DMS153 (cell line): ENCODE measurements around the gene ANP32A.
"Not testable (repeated sequence)": the region's sequence is repeated elsewhere in the genome, so short reads cannot be mapped to it uniquely, and the experiment has no call there.

Experiments
- DNase-seq: peaks from one replicate; lab custom pipeline; 2025; lab: John Stamatoyannopoulos, UW

Gene ANP32A

GRCh38 chr15:68781766-68782588, 38.7 kb downstream of the ANP32A start:
- no peak for DNase-seq

- no peak for DNase-seq
Measured at GRCh38 chr15:68781217-68781616, 39.5 kb downstream of the ANP32A start.

GRCh38 chr15:68778876-68779275, 41.8 kb downstream of the ANP32A start:
- DNase-seq, result no peak

- DNase-seq, result no peak
Measured at GRCh38 chr15:68776477-68777270, 44.0 kb downstream of the ANP32A start.

- no peak for DNase-seq
Measured at GRCh38 chr15:68775671-68776476, 44.8 kb downstream of the ANP32A start.

- DNase-seq, result no peak
Measured at GRCh38 chr15:68775236-68775577, 45.5 kb downstream of the ANP32A start.

- no peak for DNase-seq
Measured at GRCh38 chr15:68774521-68775235, 46.0 kb downstream of the ANP32A start.

GRCh38 chr15:68774120-68774519, 46.6 kb downstream of the ANP32A start:
- DNase-seq, result no peak

- no peak for DNase-seq
Measured at GRCh38 chr15:68773036-68773435, 47.7 kb downstream of the ANP32A start.

GRCh38 chr15:68770216-68770615, 50.5 kb downstream of the ANP32A start:
- no peak for DNase-seq

GRCh38 chr15:68769702-68770101, 51.0 kb downstream of the ANP32A start:
- no peak for DNase-seq

- no peak for DNase-seq
Measured at GRCh38 chr15:68768321-68768720, 52.4 kb downstream of the ANP32A start.

GRCh38 chr15:68767833-68768232, 52.9 kb downstream of the ANP32A start:
- DNase-seq, result no peak

GRCh38 chr15:68765602-68766368, 54.9 kb downstream of the ANP32A start:
- DNase-seq, result no peak

GRCh38 chr15:68764090-68764489, 56.6 kb downstream of the ANP32A start:
- DNase-seq, result no peak

GRCh38 chr15:68763063-68763462, 57.6 kb downstream of the ANP32A start:
- DNase-seq, result no peak

- not testable (repeated sequence) for DNase-seq
Measured at GRCh38 chr15:68759982-68760579, 60.6 kb downstream of the ANP32A start.

- DNase-seq, result no peak
Measured at GRCh38 chr15:68755731-68756130, 65.0 kb downstream of the ANP32A start.

GRCh38 chr15:68751622-68752021, 69.1 kb downstream of the ANP32A start:
- no peak for DNase-seq

GRCh38 chr15:68749793-68750192, 70.9 kb downstream of the ANP32A start:
- no peak for DNase-seq

- DNase-seq, result no peak
Measured at GRCh38 chr15:68749365-68749764, 71.3 kb downstream of the ANP32A start.
